H1 (cell line): ENCODE data around the gene PIGBOS1. TPM values are rescaled to one million over a fixed set of nuclear protein-coding genes. Genes with fewer than 3 reads are reported as not detected.

Source experiments
- BACH1 ChIP-seq: IDR thresholded peaks from 2 replicates; pipeline ENCODE4 v1.6.1; 2012; ENCODE audit warnings: low read length, improper control_type of control experiment
- BRCA1 ChIP-seq: IDR thresholded peaks from 2 replicates; pipeline ENCODE4 v1.6.1; 2012; ENCODE audit warnings: low read depth, low read length, improper control_type of control experiment
- CEBPB ChIP-seq: IDR thresholded peaks from 2 replicates; pipeline ENCODE4 v1.6.1; 2012; ENCODE audit warnings: low read depth, low read length
- CTBP2 ChIP-seq: IDR thresholded peaks from 2 replicates; pipeline ENCODE4 v1.7.0; 2011; ENCODE audit warnings: borderline replicate concordance, mild to moderate bottlenecking, moderate library complexity, mixed read lengths, low read length; ENCODE audit not compliant: insufficient read depth, insufficient read length
- EP300 ChIP-seq, 2 experiments: IDR thresholded peaks; 1 replicate in 1 of 2; 2 replicates in 1 of 2; pipeline ENCODE4 v1.6.1; 2011 to 2012; ENCODE audit warnings: low read depth in 2 of 2, low read length in 2 of 2, mild to moderate bottlenecking in 2 of 2, borderline replicate concordance in 1 of 2, inconsistent platforms in 1 of 2, moderate library complexity in 1 of 2
- HDAC6 ChIP-seq: IDR thresholded peaks from one replicate; pipeline ENCODE4 v1.7.1; 2012; ENCODE audit warnings: low read depth, mild to moderate bottlenecking, inconsistent platforms, low read length, moderate library complexity
- JUND ChIP-seq: IDR thresholded peaks from 2 replicates; pipeline ENCODE4 v1.6.1; 2011; ENCODE audit warnings: mild to moderate bottlenecking, improper control_type of control experiment, low read length
- KDM4A ChIP-seq: IDR thresholded peaks from one replicate; pipeline ENCODE4 v1.7.1; 2012; ENCODE audit warnings: low read depth, mild to moderate bottlenecking, moderate library complexity, low read length, inconsistent platforms; ENCODE audit not compliant: severe bottlenecking
- KDM5A ChIP-seq: fragments of 200-600 bp; IDR thresholded peaks from 2 replicates; pipeline ENCODE4 v1.7.1; 2012; ENCODE audit warnings: mild to moderate bottlenecking, low read length, inconsistent platforms, mixed read lengths
- NANOG ChIP-seq: IDR thresholded peaks from 2 replicates; pipeline ENCODE4 v1.6.1; 2011; ENCODE audit warnings: low read length, low read depth, mild to moderate bottlenecking, inconsistent platforms; ENCODE audit not compliant: insufficient read depth, poor library complexity, severe bottlenecking
- NRF1 ChIP-seq: IDR thresholded peaks from 2 replicates; pipeline ENCODE4 v1.6.1; 2011; ENCODE audit warnings: mild to moderate bottlenecking, low read depth, low read length, improper control_type of control experiment
- POLR2A ChIP-seq, 2 experiments: IDR thresholded peaks; 1 replicate in 1 of 2; 2 replicates in 1 of 2; pipeline ENCODE4 v1.6.1; 2011; ENCODE audit warnings: low read depth in 2 of 2, low read length in 2 of 2, mild to moderate bottlenecking in 2 of 2; ENCODE audit errors: control extremely low read depth in 1 of 2
- POLR2AphosphoS5 ChIP-seq: IDR thresholded peaks from 2 replicates; pipeline ENCODE4 v1.6.1; 2011; ENCODE audit warnings: low read depth, low read length
- POU5F1 ChIP-seq: IDR thresholded peaks from 2 replicates; pipeline ENCODE4 v1.6.1; 2011; ENCODE audit warnings: low read depth, mild to moderate bottlenecking, low read length, moderate library complexity
- RAD21 ChIP-seq, 2 experiments: IDR thresholded peaks in 1 of 2; conservative IDR thresholded peaks in 1 of 2; 2 replicates each; pipeline ENCODE4 v1.6.1; 2011; ENCODE audit warnings: low read depth in 2 of 2, low read length in 2 of 2, improper control_type of control experiment in 1 of 2, inconsistent platforms in 1 of 2, mild to moderate bottlenecking in 1 of 2, moderate library complexity in 1 of 2
- RNF2 ChIP-seq: fragments of 200-900, 300-1000 bp; sonication (generic); IDR thresholded peaks from 2 replicates; pipeline ENCODE4 v1.7.1; 2016; ENCODE audit warnings: borderline replicate concordance, low read depth, mild to moderate bottlenecking, antibody characterized with exemption, low read length; ENCODE audit not compliant: poor library complexity, severe bottlenecking; ENCODE audit errors: missing control alignments
- SP2 ChIP-seq: IDR thresholded peaks from 2 replicates; pipeline ENCODE4 v1.6.1; 2012; ENCODE audit warnings: mild to moderate bottlenecking, low read length, inconsistent platforms
- SRF ChIP-seq: IDR thresholded peaks from 2 replicates; pipeline ENCODE4 v1.6.1; 2011; ENCODE audit warnings: mild to moderate bottlenecking, low read depth, low read length, moderate library complexity
- ZNF274 ChIP-seq: IDR thresholded peaks from 2 replicates; pipeline ENCODE4 v1.7.0; 2012; ENCODE audit warnings: low read length, borderline replicate concordance; ENCODE audit errors: extremely low read depth
- polyA plus RNA-seq, 7 experiments: library from polyadenylated mRNA; depleted of rRNA in 3 of 7; stranded (reverse) in 5 of 7; unstranded in 2 of 7; fragments of >200 nt in 5 of 7; fragments of 200-250 nt in 2 of 7; gene quantifications; 1 replicate in 5 of 7; 2 replicates in 1 of 7; 4 replicates in 1 of 7; pipeline versions ENCODE4 v1.2.1 to v1.2.3, GENCODE V29; 2011 to 2013; ENCODE audit warnings: missing spikeins in 2 of 7, mixed read lengths in 2 of 7
- total RNA-seq: library from RNA; stranded (reverse); fragmentation: NEBNext Ultra II Directional; extraction: Animal tissue kit (Norgen Biotek cat#: 25700); gene quantifications from 2 replicates; pipeline ENCODE4 v1.2.1, GENCODE V29; 2021

Gene PIGBOS1
- total and polyA plus RNA-seq, 2 of the 8 experiments (the other 6 are each of a cell fraction or from before 2014, with no cell fraction given), result 7.8 to 16.7 TPM

DNA sequence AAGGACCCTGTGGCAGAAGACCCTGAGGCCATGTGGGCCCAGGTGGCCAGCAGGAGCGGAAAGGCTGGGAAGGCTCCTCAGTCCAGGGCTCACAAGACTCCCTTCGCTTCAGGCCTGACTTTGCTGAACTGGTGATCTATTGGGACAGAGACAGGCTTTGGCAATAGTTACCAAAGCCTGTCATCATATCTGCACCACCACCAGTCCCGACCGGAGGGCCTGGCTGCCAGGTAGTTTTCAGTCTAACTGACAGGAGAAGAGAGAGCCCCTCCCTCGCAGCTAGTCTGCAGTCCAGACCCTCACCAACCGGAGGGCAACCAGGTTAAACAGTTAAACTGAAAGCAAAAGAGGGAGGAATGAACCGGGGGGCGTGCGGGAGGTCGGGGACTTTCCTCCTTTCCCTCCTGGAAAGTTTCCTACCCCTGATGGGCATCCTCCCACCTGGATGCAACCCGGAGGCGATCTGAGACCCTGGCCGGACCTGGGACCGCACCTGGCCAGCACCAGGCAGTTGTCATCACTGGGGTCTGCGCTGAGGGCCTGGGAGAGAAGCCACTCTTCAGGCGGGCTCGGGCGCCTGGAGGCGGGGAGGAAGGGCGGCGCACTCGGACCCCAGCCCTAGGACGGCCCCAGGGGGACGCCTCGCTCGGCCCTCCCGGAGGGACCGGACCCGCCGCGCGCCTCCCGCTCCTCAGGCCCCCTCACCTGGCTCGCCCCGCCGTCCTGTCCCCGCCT lies 29.7 kb downstream of the PIGBOS1 start (continued):
- TF ChIP-seq NRF1, result no peak
- TF ChIP-seq CEBPB, result no peak
- no peak for TF ChIP-seq KDM5A
- TF ChIP-seq SP2, result no peak
- TF ChIP-seq BACH1, result no peak
- TF ChIP-seq POLR2A (IDR thresholded peaks at IDR 0.05; ENCODE audit: control extremely low read depth in 1 of 2, low read depth in 2 of 2, low read length in 2 of 2), result no peak
- no peak for TF ChIP-seq ZNF274
- TF ChIP-seq NANOG, result no peak
- TF ChIP-seq KDM4A, result peak; percentile 86
- TF ChIP-seq HDAC6, result no peak
- TF ChIP-seq JUND, result no peak
- no peak for TF ChIP-seq CTBP2
- TF ChIP-seq BRCA1, result no peak
- no peak for TF ChIP-seq POU5F1
- TF ChIP-seq RNF2, result no peak
- no peak for TF ChIP-seq RAD21 (IDR thresholded peaks at IDR 0.05 in 1 of 2, conservative IDR thresholded peaks at IDR 0.05 in 1 of 2; ENCODE audit: low read depth in 2 of 2, low read length in 2 of 2)
- no peak for TF ChIP-seq SRF
- TF ChIP-seq EP300 (IDR thresholded peaks at IDR 0.05; ENCODE audit: borderline replicate concordance in 1 of 2, low read depth in 2 of 2, low read length in 2 of 2), result no peak
- no peak for TF ChIP-seq POLR2AphosphoS5
